WTC11 (cell line): ENCODE measurements around the gene ACTR3C. TPM values are rescaled to one million over a fixed set of nuclear protein-coding genes. Genes with fewer than 3 reads are reported as not detected.

ENCODE experiments used
- ATAC-seq: fragments of 200-7000 bp; cut with Tn5 transposase; 2 replicates; pipeline ENCODE4 v1.10.0; 2021; ENCODE audit warnings: mild to moderate bottlenecking, moderate library complexity
- CTCF ChIA-PET: fragments of 300-600 bp; sonication (Branson Sonifier 250); formaldehyde crosslinking; loops from one replicate; lab custom pipeline; 2021; ENCODE audit warnings: antibody characterized with exemption; lab: Charles Lee
- POLR2A ChIA-PET: fragments of 350-600 bp; sonication (Branson Sonifier 250); formaldehyde crosslinking; loops from one replicate; lab custom pipeline; 2021; ENCODE audit warnings: antibody characterized with exemption; lab: Charles Lee
- DNase-seq: peaks from one replicate; pipeline ENCODE4 v3.0.0; 2021; ENCODE audit warnings: low spot score
- H3K27ac Mint-ChIP-seq: 2 replicates; pipeline ENCODE4 v1.8.0; 2021; ENCODE audit warnings: mixed read lengths
- H3K27me3 Mint-ChIP-seq: 2 replicates; pipeline ENCODE4 v1.8.0; 2021; ENCODE audit warnings: low read depth, mild to moderate bottlenecking, moderate library complexity, mixed read lengths
- H3K36me3 Mint-ChIP-seq: 2 replicates; pipeline ENCODE4 v1.8.0; 2021; ENCODE audit warnings: mixed read lengths
- H3K4me1 Mint-ChIP-seq: 2 replicates; pipeline ENCODE4 v1.8.0; 2022; ENCODE audit warnings: mixed read lengths
- H3K4me3 Mint-ChIP-seq: 2 replicates; pipeline ENCODE4 v1.8.0; 2021; ENCODE audit warnings: mild to moderate bottlenecking, moderate library complexity, mixed read lengths
- H3K9me3 Mint-ChIP-seq: 2 replicates; pipeline ENCODE4 v1.8.0; 2021; ENCODE audit warnings: mixed read lengths
- CREB1 ChIP-seq: sonication (generic); formaldehyde crosslinking; IDR thresholded peaks from 2 replicates; pipeline ENCODE4 v1.8.0; 2023; ENCODE audit warnings: mild to moderate bottlenecking, missing genetic modification reagents
- IRF1 ChIP-seq: sonication (generic); formaldehyde crosslinking; IDR thresholded peaks from 2 replicates; pipeline ENCODE4 v1.8.0; 2023; ENCODE audit warnings: missing genetic modification reagents
- JUN ChIP-seq: sonication (generic); formaldehyde crosslinking; IDR thresholded peaks from 2 replicates; pipeline ENCODE4 v1.8.0; 2023; ENCODE audit warnings: mild to moderate bottlenecking, missing genetic modification reagents
- KAT7 ChIP-seq: sonication (generic); formaldehyde crosslinking; IDR thresholded peaks from 2 replicates; pipeline ENCODE4 v1.8.1; 2023; ENCODE audit warnings: missing genetic modification reagents, mild to moderate bottlenecking, borderline replicate concordance
- NFYB ChIP-seq: sonication (generic); formaldehyde crosslinking; conservative IDR thresholded peaks from 2 replicates; pipeline ENCODE4 v1.8.0; 2022; ENCODE audit warnings: low read depth, missing genetic modification reagents
- OVOL2 ChIP-seq: fragments of 250-450 bp; sonication (Bioruptor Pico); IDR thresholded peaks from 2 replicates; pipeline ENCODE4 v1.9.0; 2021; ENCODE audit warnings: mild to moderate bottlenecking, borderline replicate concordance
- PREB ChIP-seq: sonication (generic); formaldehyde crosslinking; IDR thresholded peaks from 2 replicates; pipeline ENCODE4 v1.8.1; 2022; ENCODE audit warnings: mild to moderate bottlenecking, missing genetic modification reagents, moderate library complexity, borderline replicate concordance
- PRRX2 ChIP-seq: fragments of 250-450 bp; sonication (Bioruptor Pico); IDR thresholded peaks from 2 replicates; pipeline ENCODE4 v1.8.0; 2021; ENCODE audit warnings: mild to moderate bottlenecking
- RELA ChIP-seq: sonication (generic); formaldehyde crosslinking; IDR thresholded peaks from 2 replicates; pipeline ENCODE4 v1.8.1; 2022; ENCODE audit warnings: missing genetic modification reagents, mild to moderate bottlenecking, borderline replicate concordance
- RORB ChIP-seq: fragments of 250-450 bp; sonication (Bioruptor Pico); IDR thresholded peaks from 2 replicates; pipeline ENCODE4 v1.9.0; 2021; ENCODE audit warnings: mild to moderate bottlenecking
- SP1 ChIP-seq: sonication (generic); formaldehyde crosslinking; conservative IDR thresholded peaks from 2 replicates; pipeline ENCODE4 v1.8.1; 2022; ENCODE audit warnings: missing genetic modification reagents
- TP53 ChIP-seq: sonication (generic); formaldehyde crosslinking; IDR thresholded peaks from 2 replicates; pipeline ENCODE4 v1.8.1; 2023; ENCODE audit warnings: mild to moderate bottlenecking, missing genetic modification reagents
- ZNF138 ChIP-seq: sonication (generic); formaldehyde crosslinking; conservative IDR thresholded peaks from 2 replicates; pipeline ENCODE4 v1.8.1; 2022; ENCODE audit warnings: mild to moderate bottlenecking, moderate library complexity, missing genetic modification reagents
- ZNF423 ChIP-seq: fragments of 250-450 bp; sonication (Bioruptor Pico); IDR thresholded peaks from 2 replicates; pipeline ENCODE4 v2.1.2; 2022; ENCODE audit warnings: mild to moderate bottlenecking, moderate library complexity
- ZNF512 ChIP-seq: sonication (generic); formaldehyde crosslinking; IDR thresholded peaks from 2 replicates; pipeline ENCODE4 v1.8.1; 2022; ENCODE audit warnings: missing genetic modification reagents, borderline replicate concordance
- ZNF532 ChIP-seq: fragments of 250-450 bp; sonication (Bioruptor Pico); IDR thresholded peaks from 2 replicates; pipeline ENCODE4 v1.9.0; 2021; ENCODE audit warnings: mild to moderate bottlenecking, borderline replicate concordance
- ZSCAN18 ChIP-seq: fragments of 250-450 bp; sonication (Bioruptor Pico); IDR thresholded peaks from 2 replicates; pipeline ENCODE4 v2.1.2; 2022; ENCODE audit warnings: mild to moderate bottlenecking, moderate library complexity
- total RNA-seq: library from RNA; stranded (reverse); gene quantifications from 3 replicates; pipeline ENCODE4 v1.2.3, GENCODE V29; 2021
- TF ChIP-seq, protein P1 (sequence below): sonication (generic); formaldehyde crosslinking; IDR thresholded peaks from 2 replicates; pipeline ENCODE4 v1.8.0; 2022; ENCODE audit warnings: mild to moderate bottlenecking, missing genetic modification reagents
- TF ChIP-seq, protein P2 (sequence below): fragments of 250-450 bp; sonication (Bioruptor Pico); conservative IDR thresholded peaks from 2 replicates; pipeline ENCODE4 v1.9.0; 2021; ENCODE audit warnings: mild to moderate bottlenecking

Gene ACTR3C
- total RNA-seq, 1 experiment from 2014 or later = 1.4 TPM

DNA sequence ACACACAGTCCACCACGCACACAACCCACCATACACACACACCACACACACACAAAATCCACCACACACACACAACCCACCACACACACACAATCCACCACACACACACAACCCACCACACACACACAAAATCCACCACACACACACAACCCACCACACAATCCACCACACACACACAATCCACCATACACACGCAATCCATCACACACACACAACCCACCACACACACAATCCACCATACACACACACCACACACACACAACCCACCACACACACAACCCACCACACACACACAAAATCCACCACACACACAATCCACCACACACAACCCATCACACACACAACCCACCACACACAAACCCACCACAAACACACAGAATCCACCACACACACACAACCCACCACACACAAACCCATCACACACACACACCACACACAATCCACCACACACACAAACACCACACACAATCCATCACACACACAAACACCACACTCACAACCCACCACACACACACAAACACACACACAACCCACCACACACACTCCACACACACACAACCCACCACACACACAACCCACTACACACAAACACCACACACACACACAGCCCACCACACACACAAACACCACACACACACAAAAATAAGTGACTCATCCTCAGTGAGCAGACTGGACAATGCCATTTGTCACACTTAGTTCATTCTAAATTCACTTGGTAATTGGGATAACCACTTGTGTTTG is 36.4 kb upstream of the ACTR3C start:
- no peaks in the 10 kb centered on the region; the same call in 1 of the 2 replicates for H3K9me3 Mint-ChIP-seq
- ATAC-seq (no peak), DNase-seq (no peak)
- CTCF ChIA-PET = no interaction called here
- H3K4me1 Mint-ChIP-seq = peaks cover 49% of the 10 kb centered on the region
- TF ChIP-seq PREB (CRISPR knock-in tag) = no peak
- TF ChIP-seq SP1 (CRISPR knock-in tag) = no peak
- no peak overlapping the region for H3K4me3 Mint-ChIP-seq
- no peak overlapping the region for H3K27ac Mint-ChIP-seq
- no peaks in the 10 kb centered on the region; the same call in 1 of the 2 replicates for H3K27me3 Mint-ChIP-seq
- POLR2A ChIA-PET = no interaction called here
- no peaks in the 10 kb centered on the region for H3K36me3 Mint-ChIP-seq

- H3K36me3 Mint-ChIP-seq = no peaks in the 10 kb centered on the region
- CTCF ChIA-PET = interaction anchor here (1.0 kb wide), 1 partner anchor 10 kb away, joined by 4 read pairs; no protein-coding TSS in a partner anchor
- DNase-seq = no peak
- POLR2A ChIA-PET = interaction anchor here (0.7 kb wide), 1 partner anchor 48 kb away, joined by 5 read pairs; no protein-coding TSS in a partner anchor
- H3K9me3 Mint-ChIP-seq = no peaks in the 10 kb centered on the region; the same call in 1 of the 2 replicates
- no peak for ATAC-seq
- H3K27ac Mint-ChIP-seq = no peak overlapping the region
- H3K4me1 Mint-ChIP-seq = peaks cover 45% of the 10 kb centered on the region
- H3K27me3 Mint-ChIP-seq = no peaks in the 10 kb centered on the region; the same call in 1 of the 2 replicates
- H3K4me3 Mint-ChIP-seq = no peak overlapping the region
- TF ChIP-seq RELA (no peak), IRF1 (no peak), NFYB (CRISPR knock-in tag) (no peak), CREB1 (CRISPR knock-in tag) (no peak), TP53 (CRISPR knock-in tag) (no peak), RORB (CRISPR knock-in tag) (no peak), ZNF512 (CRISPR knock-in tag) (no peak), OVOL2 (no peak), ZNF138 (CRISPR knock-in tag) (no peak), KAT7 (CRISPR knock-in tag) (no peak), ZNF532 (CRISPR knock-in tag) (no peak), ZSCAN18 (no peak), ZNF423 (CRISPR knock-in tag) (no peak), JUN (CRISPR knock-in tag) (no peak), PRRX2 (no peak), PREB (CRISPR knock-in tag) (no peak)
- TF ChIP-seq, protein P1, sequence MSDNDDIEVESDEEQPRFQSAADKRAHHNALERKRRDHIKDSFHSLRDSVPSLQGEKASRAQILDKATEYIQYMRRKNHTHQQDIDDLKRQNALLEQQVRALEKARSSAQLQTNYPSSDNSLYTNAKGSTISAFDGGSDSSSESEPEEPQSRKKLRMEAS (CRISPR knock-in tag) = no peak
- TF ChIP-seq, protein P2, sequence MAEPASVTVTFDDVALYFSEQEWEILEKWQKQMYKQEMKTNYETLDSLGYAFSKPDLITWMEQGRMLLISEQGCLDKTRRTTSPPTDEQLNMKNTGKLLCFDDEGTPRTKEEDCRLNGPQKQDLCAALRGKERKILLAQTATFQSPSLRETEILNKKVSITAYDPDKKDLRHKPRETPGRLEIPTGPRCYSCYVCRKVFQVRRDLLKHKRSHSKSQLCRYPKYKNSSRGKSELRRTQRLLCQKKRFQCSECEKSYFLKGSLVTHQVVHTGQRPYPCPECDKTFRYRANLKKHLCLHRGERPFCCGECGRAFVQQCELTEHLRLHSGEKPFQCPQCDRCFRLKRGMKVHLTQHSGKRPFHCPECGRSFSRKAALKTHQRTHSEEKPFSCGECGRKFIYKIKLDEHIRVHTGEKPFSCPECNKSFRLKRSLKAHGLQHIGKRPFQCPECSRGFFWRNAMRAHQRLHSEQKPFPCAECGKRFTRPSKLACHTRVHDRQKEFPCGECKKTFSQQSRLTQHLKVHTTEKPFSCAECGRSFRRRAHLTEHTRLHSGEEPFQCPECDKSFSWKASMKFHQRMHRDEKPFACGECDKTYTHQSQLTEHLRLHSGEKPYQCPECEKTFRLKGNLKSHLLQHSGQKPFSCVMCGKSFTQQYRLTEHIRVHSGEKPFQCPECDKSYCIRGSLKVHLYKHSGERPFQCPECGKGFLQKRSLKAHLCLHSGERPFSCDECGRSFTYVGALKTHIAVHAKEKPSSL (CRISPR knock-in tag) = no peak
Measured at GRCh38 chr7:150358988-150359621, 35.8 kb upstream of the ACTR3C start.
